Right lobe of liver (tissue), 4 donors: Measurements from ENCODE around the gene DZANK1.

Experiments
- POLR2A ChIP-seq: fragments of 450-650 bp; IDR thresholded peaks from one replicate; pipeline ENCODE4 v1.6.1; 2017; ENCODE audit warnings: antibody characterized with exemption, mild to moderate bottlenecking
- TF ChIP-seq, protein P1 (sequence below), 4 donors: fragments of 200-600 bp in 3 of 4; fragments of 450-650 bp in 1 of 4; IDR thresholded peaks; one replicate each; pipeline versions ENCODE4 v1.5.1 to v1.8.0; 2016 to 2022; ENCODE audit warnings: antibody characterized with exemption in 4 of 4, mild to moderate bottlenecking in 2 of 4
- donor health status: DM: no; HTN: no; CAD: no.
- donor health status: DM: no; HTN: no; CAD: no.
- donor health status: DM: no; HTN: yes; CAD: no.

DNA sequence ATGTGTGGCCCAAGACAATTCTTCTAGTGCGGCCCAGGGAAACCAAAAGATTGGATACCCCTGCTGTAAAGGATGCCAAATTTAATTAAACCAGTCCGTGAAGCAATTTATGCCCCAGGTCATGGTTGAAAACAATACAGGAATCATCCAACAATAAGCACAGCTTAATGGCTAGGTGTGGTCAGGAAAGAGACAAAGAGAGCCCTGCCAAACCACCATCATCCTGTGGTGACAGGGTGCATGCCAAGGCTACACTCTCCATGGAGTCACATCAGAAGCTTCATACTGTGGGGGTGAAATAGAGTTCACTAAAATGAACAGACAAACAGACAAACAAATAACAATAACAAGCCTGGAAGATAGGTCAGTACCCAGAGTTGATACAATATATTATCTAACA is 62.7 kb downstream of the DZANK1 start:
- TF ChIP-seq, protein P1, sequence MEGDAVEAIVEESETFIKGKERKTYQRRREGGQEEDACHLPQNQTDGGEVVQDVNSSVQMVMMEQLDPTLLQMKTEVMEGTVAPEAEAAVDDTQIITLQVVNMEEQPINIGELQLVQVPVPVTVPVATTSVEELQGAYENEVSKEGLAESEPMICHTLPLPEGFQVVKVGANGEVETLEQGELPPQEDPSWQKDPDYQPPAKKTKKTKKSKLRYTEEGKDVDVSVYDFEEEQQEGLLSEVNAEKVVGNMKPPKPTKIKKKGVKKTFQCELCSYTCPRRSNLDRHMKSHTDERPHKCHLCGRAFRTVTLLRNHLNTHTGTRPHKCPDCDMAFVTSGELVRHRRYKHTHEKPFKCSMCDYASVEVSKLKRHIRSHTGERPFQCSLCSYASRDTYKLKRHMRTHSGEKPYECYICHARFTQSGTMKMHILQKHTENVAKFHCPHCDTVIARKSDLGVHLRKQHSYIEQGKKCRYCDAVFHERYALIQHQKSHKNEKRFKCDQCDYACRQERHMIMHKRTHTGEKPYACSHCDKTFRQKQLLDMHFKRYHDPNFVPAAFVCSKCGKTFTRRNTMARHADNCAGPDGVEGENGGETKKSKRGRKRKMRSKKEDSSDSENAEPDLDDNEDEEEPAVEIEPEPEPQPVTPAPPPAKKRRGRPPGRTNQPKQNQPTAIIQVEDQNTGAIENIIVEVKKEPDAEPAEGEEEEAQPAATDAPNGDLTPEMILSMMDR (IDR thresholded peaks at IDR 0.05), result no peak
- TF ChIP-seq POLR2A, result no peak
